Spleen (tissue), 11 donors: ENCODE measurements around the gene PARN. TPM values are rescaled to one million over a fixed set of nuclear protein-coding genes. Genes with fewer than 3 reads are reported as not detected.

Experiments used
- DNase-seq: peaks from one replicate; pipeline ENCODE4 v3.0.0-alpha.2; 2020
- H3K27ac ChIP-seq, 8 donors: fragments of 200-600 bp; sonication (generic) in 7 of 8; 1 replicate in 4 of 8; 2 replicates in 4 of 8; pipeline versions ENCODE4 v1.5.0 to v1.8.0; 2016 to 2021; ENCODE audit warnings: inconsistent platforms in 4 of 8, mild to moderate bottlenecking in 4 of 8, moderate library complexity in 1 of 8
- H3K27me3 ChIP-seq, 7 donors: fragments of 200-600 bp; sonication (generic) in 6 of 7; replicated peaks in 1 of 7; 1 replicate in 4 of 7; 2 replicates in 3 of 7; pipeline versions ENCODE4 v1.5.0 to v1.8.0; 2016 to 2021; ENCODE audit warnings: inconsistent platforms in 3 of 7, mild to moderate bottlenecking in 1 of 7
- H3K36me3 ChIP-seq, 6 donors: fragments of 200-600 bp; sonication (generic) in 5 of 6; 1 replicate in 4 of 6; 2 replicates in 2 of 6; pipeline versions ENCODE4 v1.5.0 to v1.8.0; 2016 to 2021; ENCODE audit warnings: inconsistent platforms in 2 of 6
- H3K4me1 ChIP-seq, 6 donors: fragments of 200-600 bp; sonication (generic) in 5 of 6; 1 replicate in 3 of 6; 2 replicates in 3 of 6; pipeline versions ENCODE4 v1.5.0 to v1.8.0; 2016 to 2021; ENCODE audit warnings: inconsistent platforms in 3 of 6
- H3K4me3 ChIP-seq, 8 donors: fragments of 200-600 bp; sonication (generic) in 7 of 8; 1 replicate in 4 of 8; 2 replicates in 4 of 8; pipeline versions ENCODE4 v1.5.0 to v1.8.0; 2016 to 2021; ENCODE audit warnings: inconsistent platforms in 4 of 8, mild to moderate bottlenecking in 4 of 8, moderate library complexity in 2 of 8
- H3K9me3 ChIP-seq, 8 donors: fragments of 200-600 bp; sonication (generic) in 7 of 8; 1 replicate in 4 of 8; 2 replicates in 4 of 8; pipeline versions ENCODE4 v1.5.0 to v1.8.0; 2016 to 2021; ENCODE audit warnings: inconsistent platforms in 4 of 8
- POLR2A ChIP-seq, 3 donors: fragments of 450-650 bp; IDR thresholded peaks; one replicate each; pipeline ENCODE4 v1.5.1; 2017; ENCODE audit warnings: antibody characterized with exemption in 3 of 3, mild to moderate bottlenecking in 1 of 3
- POLR2AphosphoS5 ChIP-seq, 3 donors: sonication (generic); formaldehyde crosslinking; IDR thresholded peaks; one replicate each; pipeline ENCODE4 v1.5.1; 2017; ENCODE audit warnings: antibody characterized with exemption in 3 of 3
- WGBS, 5 donors: extraction: QIAGEN DNeasy Blood & Tissue Kit in 3 of 5; methylation state at CpG; one replicate each; pipeline versions ENCODE4 v1.1.5 to v1.1.7; 2013 to 2018; 5-methylcytosine and 5-hydroxymethylcytosine counted together
- intact Hi-C: fragments of 100-400 bp; cut with DNase I; formaldehyde crosslinking; loops from one replicate; pipeline ENCODE4 v1.15.0; 2023; ENCODE audit warnings: low total_unique reads
- polyA plus RNA-seq, 3 donors: library from polyadenylated mRNA; stranded (reverse); fragments of 200-250 nt; gene quantifications; one replicate each; pipeline ENCODE4 v1.2.1, GENCODE V29; 2013
- total RNA-seq, 7 donors: library from RNA; depleted of rRNA in 3 of 7; stranded (reverse); fragments of >200 nt in 3 of 7; fragmentation: NEBNext Ultra II Directional in 4 of 7; extraction: Animal tissue kit (Norgen Biotek cat#: 25700) in 4 of 7; gene quantifications; one replicate each; pipeline versions ENCODE4 v1.1.0 to v1.2.1, GENCODE V29; 2016 to 2021
- TF ChIP-seq, protein P1 (sequence below), 11 experiments: fragments of 200-600 bp in 7 of 11; fragments of 450-650 bp in 4 of 11; sonication (generic) in 4 of 11; IDR thresholded peaks in 8 of 11; conservative IDR thresholded peaks in 3 of 11; 1 replicate in 7 of 11; 2 replicates in 4 of 11; pipeline versions ENCODE4 v1.4.0 to v1.8.0; 2016 to 2021; ENCODE audit warnings: antibody characterized with exemption in 11 of 11, inconsistent platforms in 4 of 11, mild to moderate bottlenecking in 1 of 11
- donor health status: healthy with polysubstance abuse.
- donor health status: DM: no; HTN: no; CAD: no; lungs with moderate emphysema.
- donor health status: DM: no; HTN: no; CAD: no.
- donor health status: Bipolar disorder and iron deficiency.
- donor health status: healthy.
- donor health status: DM: no; HTN: no; CAD: no.
- donor health status: DM: yes; HTN: yes; CAD: no.

The PARN gene
- total and polyA plus RNA-seq, 10 donors: 10.3 to 49.0 (median 35.6) TPM

DNA sequence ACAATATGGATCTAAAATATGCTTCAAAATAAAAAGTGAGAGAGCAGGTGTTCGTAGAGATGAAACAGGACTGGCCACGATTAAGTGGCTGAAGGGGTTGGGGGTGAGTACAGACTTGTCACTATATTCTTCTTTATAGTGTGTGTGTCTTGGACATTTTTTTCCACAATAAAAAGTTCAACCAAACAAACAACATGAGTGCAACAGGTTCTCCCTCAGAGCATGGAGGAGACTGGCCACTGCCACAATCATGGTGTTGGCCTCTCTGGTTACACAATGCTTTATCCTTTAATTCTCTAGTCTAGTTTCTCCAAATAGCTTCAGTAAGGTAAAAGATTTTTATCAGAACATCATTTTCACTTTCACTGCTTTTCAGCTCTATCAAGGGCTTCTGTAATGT lies 109.3 kb downstream of the PARN start:
- TF ChIP-seq POLR2AphosphoS5 (IDR thresholded peaks at IDR 0.05): no peak
- TF ChIP-seq, protein P1, sequence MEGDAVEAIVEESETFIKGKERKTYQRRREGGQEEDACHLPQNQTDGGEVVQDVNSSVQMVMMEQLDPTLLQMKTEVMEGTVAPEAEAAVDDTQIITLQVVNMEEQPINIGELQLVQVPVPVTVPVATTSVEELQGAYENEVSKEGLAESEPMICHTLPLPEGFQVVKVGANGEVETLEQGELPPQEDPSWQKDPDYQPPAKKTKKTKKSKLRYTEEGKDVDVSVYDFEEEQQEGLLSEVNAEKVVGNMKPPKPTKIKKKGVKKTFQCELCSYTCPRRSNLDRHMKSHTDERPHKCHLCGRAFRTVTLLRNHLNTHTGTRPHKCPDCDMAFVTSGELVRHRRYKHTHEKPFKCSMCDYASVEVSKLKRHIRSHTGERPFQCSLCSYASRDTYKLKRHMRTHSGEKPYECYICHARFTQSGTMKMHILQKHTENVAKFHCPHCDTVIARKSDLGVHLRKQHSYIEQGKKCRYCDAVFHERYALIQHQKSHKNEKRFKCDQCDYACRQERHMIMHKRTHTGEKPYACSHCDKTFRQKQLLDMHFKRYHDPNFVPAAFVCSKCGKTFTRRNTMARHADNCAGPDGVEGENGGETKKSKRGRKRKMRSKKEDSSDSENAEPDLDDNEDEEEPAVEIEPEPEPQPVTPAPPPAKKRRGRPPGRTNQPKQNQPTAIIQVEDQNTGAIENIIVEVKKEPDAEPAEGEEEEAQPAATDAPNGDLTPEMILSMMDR (IDR thresholded peaks at IDR 0.05 in 8 of 11, conservative IDR thresholded peaks at IDR 0.05 in 3 of 11): no peak
- no peak for TF ChIP-seq POLR2A (IDR thresholded peaks at IDR 0.05)
- Histone ChIP-seq H3K9me3 (no peaks in the 10 kb centered on the region), H3K27me3 (no peaks in the 10 kb centered on the region), H3K4me1 (peaks cover 0 to 6% (median 0%) of the 10 kb centered on the region in 6 donors), H3K27ac (no peak overlapping the region), H3K4me3 (no peak overlapping the region), H3K36me3 (no peaks in the 10 kb centered on the region)
- 95 to 100% (median 96%) methylated on average over 2 of the region's 2 CpGs for WGBS, 5 donors
- no peak for DNase-seq
- intact Hi-C loops: loop anchor here (10.0 kb wide), 1 partner anchor 596 kb away; the partner anchor contains the start of gene ERCC4

DNA sequence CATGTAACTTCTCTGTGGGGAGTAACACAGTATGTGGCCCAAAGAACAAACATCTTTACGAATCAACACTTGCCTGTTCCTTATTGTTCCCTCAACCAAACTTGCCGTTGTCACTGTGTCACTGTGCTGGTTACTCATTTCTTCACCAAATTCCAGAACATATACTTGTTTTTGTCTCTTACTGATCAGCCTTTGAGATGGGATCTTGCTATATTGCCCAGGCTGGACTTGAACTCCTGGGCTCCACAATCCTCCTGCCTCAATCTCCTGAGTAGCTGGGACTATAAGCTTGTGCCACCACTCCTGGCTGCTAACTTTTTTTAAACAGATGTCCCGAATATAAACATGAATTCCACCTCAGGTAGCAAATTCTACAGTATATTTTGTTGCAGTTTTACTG lies 115.1 kb downstream of the PARN start:
- TF ChIP-seq POLR2AphosphoS5 (IDR thresholded peaks at IDR 0.05) (no peak), POLR2A (IDR thresholded peaks at IDR 0.05) (no peak)
- TF ChIP-seq, protein P1 (IDR thresholded peaks at IDR 0.05 in 8 of 11, conservative IDR thresholded peaks at IDR 0.05 in 3 of 11): no peak
- Histone ChIP-seq H3K4me3 (no peak overlapping the region), H3K4me1 (peaks cover 0 to 6% (median 0%) of the 10 kb centered on the region in 6 donors), H3K9me3 (no peaks in the 10 kb centered on the region), H3K27ac (no peak overlapping the region), H3K27me3 (no peaks in the 10 kb centered on the region), H3K36me3 (peaks cover 0 to 15% (median 0%) of the 10 kb centered on the region in 6 donors)
- WGBS, 5 donors: 95 to 98% (median 96%) methylated on average over 3 of the region's 3 CpGs
- intact Hi-C loops: no loop called here
- DNase-seq: no peak

DNA sequence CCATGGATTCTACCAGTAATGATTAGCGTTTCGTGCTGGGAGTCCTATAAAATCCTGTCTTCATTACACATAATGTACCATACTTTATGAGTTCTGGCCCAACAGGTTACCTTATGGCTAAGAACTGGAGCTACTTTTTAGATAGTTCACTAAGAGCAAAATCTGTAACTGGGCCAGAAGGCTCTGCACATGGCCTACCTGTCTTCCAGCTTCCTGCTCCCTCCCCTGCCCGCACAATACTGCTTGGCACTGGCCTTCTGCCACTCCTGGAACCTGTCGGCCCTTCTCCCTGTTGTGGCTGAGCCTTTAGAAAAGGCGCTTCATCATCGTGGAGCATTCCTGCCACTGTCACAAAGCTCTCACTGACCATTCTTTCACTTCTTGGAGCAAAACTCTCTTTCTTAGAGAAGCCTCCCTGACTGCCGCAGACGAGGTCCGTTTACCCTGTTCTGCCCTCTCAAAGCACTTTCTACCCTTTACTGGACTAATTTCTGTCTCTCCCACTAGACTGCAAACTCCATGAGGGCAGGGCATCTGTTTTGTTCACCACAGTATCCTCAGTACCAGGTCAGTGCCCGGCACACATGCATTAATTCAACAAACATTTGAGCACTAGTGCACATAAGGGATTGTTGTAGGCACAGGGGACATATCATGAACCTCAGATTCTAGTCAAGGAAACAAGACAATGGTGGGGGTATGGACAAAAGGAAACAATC lies 116.5 kb downstream of the PARN start:
- H3K4me1 ChIP-seq: peaks cover 0 to 6% (median 0%) of the 10 kb centered on the region in 6 donors
- no peaks in the 10 kb centered on the region for H3K27me3 ChIP-seq
- H3K36me3 ChIP-seq: peaks cover 0 to 15% (median 0%) of the 10 kb centered on the region in 6 donors
- TF ChIP-seq, protein P1 (IDR thresholded peaks at IDR 0.05 in 8 of 11, conservative IDR thresholded peaks at IDR 0.05 in 3 of 11): no peak
- TF ChIP-seq POLR2AphosphoS5 (IDR thresholded peaks at IDR 0.05) (no peak), POLR2A (IDR thresholded peaks at IDR 0.05) (no peak)
- no peak overlapping the region for H3K4me3 ChIP-seq
- intact Hi-C loops: no loop called here
- no peak for DNase-seq
- no peaks in the 10 kb centered on the region for H3K9me3 ChIP-seq
- 95 to 98% (median 96%) methylated on average over 10 of the region's 10 CpGs for WGBS, 5 donors
- H3K27ac ChIP-seq: no peak overlapping the region

DNA sequence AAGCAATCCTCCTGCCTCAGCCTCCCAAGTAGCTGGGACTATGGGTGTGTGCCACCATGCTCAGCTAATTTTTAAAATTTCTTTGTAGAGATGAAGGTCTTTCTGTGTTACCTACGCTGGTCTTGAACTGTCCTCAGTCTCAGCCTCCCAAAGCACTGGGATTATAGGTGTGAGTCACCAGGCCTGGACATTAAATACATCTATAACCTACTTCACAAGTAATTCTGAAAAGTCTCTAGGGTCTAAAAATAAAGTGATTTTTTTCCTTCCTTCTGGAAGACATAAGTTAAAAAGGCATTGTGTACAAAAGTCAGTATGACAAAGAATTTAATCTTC lies 118.3 kb downstream of the PARN start:
- DNase-seq: no peak
- TF ChIP-seq, protein P1 (IDR thresholded peaks at IDR 0.05 in 8 of 11, conservative IDR thresholded peaks at IDR 0.05 in 3 of 11): no peak
- no peak for TF ChIP-seq POLR2A (IDR thresholded peaks at IDR 0.05)
- no peak for TF ChIP-seq POLR2AphosphoS5 (IDR thresholded peaks at IDR 0.05)
- Histone ChIP-seq H3K27me3 (no peaks in the 10 kb centered on the region), H3K4me1 (peaks cover 0 to 6% (median 0%) of the 10 kb centered on the region in 6 donors), H3K36me3 (peaks cover 0 to 15% (median 0%) of the 10 kb centered on the region in 6 donors), H3K9me3 (no peaks in the 10 kb centered on the region), H3K27ac (no peak overlapping the region), H3K4me3 (no peak overlapping the region)
- 91 to 100% (median 98%) methylated on average over 1 of the region's 1 CpG for WGBS, 5 donors
- intact Hi-C loops: no loop called here
